Natural killer cell treated with Interleukin-12 subunit alpha and Interleukin-12 subunit beta and Interleukin-15 and Interleukin-18, amount 100 ng/mL, for 72 hours (primary cell): ENCODE measurements around the gene TP53I13. TPM values are rescaled to one million over a fixed set of nuclear protein-coding genes. Genes with fewer than 3 reads are reported as not detected.
A peak's percentile ranks its signal among the peaks of the same experiment; 100 is the strongest.

ENCODE experiments used
- ATAC-seq, 2 donors: fragments of 150-1000 bp; cut with Tn5 transposase in 1 of 2; sonication (Bioruptor Pico), chemical (Tn5 transposase) in 1 of 2; 2 replicates each; pipeline ENCODE4 v1.10.0; 2021
- DNase-seq: peaks from one replicate; pipeline ENCODE4 v3.0.0; 2022; ENCODE audit warnings: low spot score
- H3K27ac Mint-ChIP-seq, 2 donors: 1 replicate in 1 of 2; 2 replicates in 1 of 2; pipeline ENCODE4 v1.8.0; 2022; ENCODE audit warnings: mixed read lengths in 2 of 2, mild to moderate bottlenecking in 1 of 2, moderate library complexity in 1 of 2
- H3K27me3 Mint-ChIP-seq, 2 donors: 1 replicate in 1 of 2; 2 replicates in 1 of 2; pipeline ENCODE4 v1.8.0; 2022; ENCODE audit warnings: mixed read lengths in 2 of 2
- H3K36me3 Mint-ChIP-seq: one replicate; pipeline ENCODE4 v1.8.0; 2022; ENCODE audit warnings: mixed read lengths
- H3K4me1 Mint-ChIP-seq, 2 donors: 1 replicate in 1 of 2; 2 replicates in 1 of 2; pipeline ENCODE4 v1.8.0; 2022; ENCODE audit warnings: low read depth in 2 of 2, mixed read lengths in 2 of 2, mild to moderate bottlenecking in 1 of 2
- H3K4me3 Mint-ChIP-seq: one replicate; pipeline ENCODE4 v1.8.0; 2022; ENCODE audit warnings: mixed read lengths
- H3K9me3 Mint-ChIP-seq: 2 replicates; pipeline ENCODE4 v1.8.0; 2022; ENCODE audit warnings: mixed read lengths
- total RNA-seq, 2 donors: library from RNA; stranded (reverse); gene quantifications; one replicate each; pipeline ENCODE4 v1.2.3, GENCODE V29; 2022

TP53I13 gene
- total RNA-seq, 2 donors from 2014 or later: 61.6 to 95.5 TPM

- DNase-seq (peak; percentile 87), ATAC-seq (peak; percentile 83 to 88)
- Mint-ChIP-seq H3K4me1 (peaks cover 34 to 35% of the 10 kb centered on the region in 2 donors), H3K27ac (peak overlapping the region; percentile 56 to 59), H3K4me3 (peak overlapping the region; percentile 86), H3K9me3 (no peaks in the 10 kb centered on the region), H3K36me3 (no peaks in the 10 kb centered on the region), H3K27me3 (no peaks in the 10 kb centered on the region)
Observed at GRCh38 chr17:29615492-29616299, 47.2 kb downstream of the TP53I13 start.

- H3K36me3 Mint-ChIP-seq: no peaks in the 10 kb centered on the region
- peaks cover 34 to 35% of the 10 kb centered on the region in 2 donors for H3K4me1 Mint-ChIP-seq
- H3K4me3 Mint-ChIP-seq: peak overlapping the region; percentile 86
- no peaks in the 10 kb centered on the region for H3K9me3 Mint-ChIP-seq
- DNase-seq: no peak
- H3K27me3 Mint-ChIP-seq: no peaks in the 10 kb centered on the region
- ATAC-seq: no peak
- peak overlapping the region; percentile 68 to 81 for H3K27ac Mint-ChIP-seq
Observed at GRCh38 chr17:29616300-29617048, 48.0 kb downstream of the TP53I13 start.

GRCh38 chr17:29617125-29617480, 48.6 kb downstream of the TP53I13 start:
- no peaks in the 10 kb centered on the region for H3K36me3 Mint-ChIP-seq
- DNase-seq (peak; percentile 89), ATAC-seq (peak; percentile 77 to 81)
- H3K4me1 Mint-ChIP-seq: peaks cover 37 to 38% of the 10 kb centered on the region in 2 donors
- H3K27me3 Mint-ChIP-seq: no peaks in the 10 kb centered on the region
- peak overlapping the region; percentile 68 to 81 for H3K27ac Mint-ChIP-seq
- no peaks in the 10 kb centered on the region for H3K9me3 Mint-ChIP-seq
- peak overlapping the region; percentile 86 for H3K4me3 Mint-ChIP-seq

GRCh38 chr17:29617481-29618271, 49.2 kb downstream of the TP53I13 start:
- peak overlapping the region; percentile 68 to 81 for H3K27ac Mint-ChIP-seq
- H3K4me1 Mint-ChIP-seq: peaks cover 38 to 39% of the 10 kb centered on the region in 2 donors

GRCh38 chr17:29618272-29619065, 50.0 kb downstream of the TP53I13 start:
- DNase-seq (no peak), ATAC-seq (no peak)
- no peaks in the 10 kb centered on the region for H3K27me3 Mint-ChIP-seq
- peaks cover 38 to 43% of the 10 kb centered on the region in 2 donors for H3K4me1 Mint-ChIP-seq
- no peaks in the 10 kb centered on the region for H3K36me3 Mint-ChIP-seq
- peak overlapping the region in 1 of 2 donors; percentile 81 for H3K27ac Mint-ChIP-seq
- H3K4me3 Mint-ChIP-seq: peak overlapping the region; percentile 36
- no peaks in the 10 kb centered on the region for H3K9me3 Mint-ChIP-seq

More at GRCh38 chr17:29617481-29618271, 49.2 kb downstream of the TP53I13 start:
- peak; percentile 91 for DNase-seq
- H3K9me3 Mint-ChIP-seq: no peaks in the 10 kb centered on the region
- H3K36me3 Mint-ChIP-seq: no peaks in the 10 kb centered on the region
- peak; percentile 66 to 75 for ATAC-seq
- H3K27me3 Mint-ChIP-seq: no peaks in the 10 kb centered on the region
- peak overlapping the region; percentile 86 for H3K4me3 Mint-ChIP-seq

- Mint-ChIP-seq H3K36me3 (no peaks in the 10 kb centered on the region), H3K4me1 (peaks cover 33 to 40% of the 10 kb centered on the region in 2 donors), H3K4me3 (no peak overlapping the region), H3K27ac (no peak overlapping the region), H3K9me3 (no peaks in the 10 kb centered on the region), H3K27me3 (no peaks in the 10 kb centered on the region)
- ATAC-seq (no peak), DNase-seq (no peak)
Observed at GRCh38 chr17:29619251-29619650, 50.8 kb downstream of the TP53I13 start.

- H3K27ac Mint-ChIP-seq: no peak overlapping the region
- DNase-seq (no peak), ATAC-seq (no peak)
- H3K9me3 Mint-ChIP-seq: no peaks in the 10 kb centered on the region
- no peak overlapping the region for H3K4me3 Mint-ChIP-seq
- H3K27me3 Mint-ChIP-seq: no peaks in the 10 kb centered on the region
- H3K36me3 Mint-ChIP-seq: no peaks in the 10 kb centered on the region
- H3K4me1 Mint-ChIP-seq: peaks cover 25 to 32% of the 10 kb centered on the region in 2 donors
Observed at GRCh38 chr17:29620271-29620670, 51.8 kb downstream of the TP53I13 start.

GRCh38 chr17:29620779-29621500, 52.4 kb downstream of the TP53I13 start:
- no peak overlapping the region for H3K27ac Mint-ChIP-seq
- no peak overlapping the region for H3K4me3 Mint-ChIP-seq
- no peak for ATAC-seq
- DNase-seq: no peak
- no peaks in the 10 kb centered on the region for H3K9me3 Mint-ChIP-seq
- peaks cover 24 to 29% of the 10 kb centered on the region in 2 donors for H3K4me1 Mint-ChIP-seq
- H3K36me3 Mint-ChIP-seq: no peaks in the 10 kb centered on the region
- no peaks in the 10 kb centered on the region for H3K27me3 Mint-ChIP-seq

GRCh38 chr17:29621751-29622194, 53.3 kb downstream of the TP53I13 start:
- Mint-ChIP-seq H3K27ac (no peak overlapping the region), H3K27me3 (no peaks in the 10 kb centered on the region), H3K9me3 (no peaks in the 10 kb centered on the region), H3K4me1 (peaks cover 17 to 26% of the 10 kb centered on the region in 2 donors), H3K36me3 (no peaks in the 10 kb centered on the region), H3K4me3 (peak overlapping the region; percentile 67)
- DNase-seq (no peak), ATAC-seq (no peak)

Other genes starting within 250 kb of the TP53I13 start
- gene TAOK1, start 178.3 kb upstream of the TP53I13 start, total RNA-seq: 10 to 100 TPM; 64.0 to 81.6 TPM
- gene ABHD15, start 1.7 kb upstream of the TP53I13 start, total RNA-seq: 10 to 100 TPM; 12.6 to 20.3 TPM
- 100 to 1,000 TPM in 1 of 2 donors, 10 to 100 TPM in 1; 40.8 to 111 TPM for gene GIT1, start 20.9 kb downstream of the TP53I13 start, total RNA-seq
- 10 to 100 TPM in 1 of 2 donors, 1 to 10 TPM in 1; 4.4 to 32.5 TPM for gene ANKRD13B, start 24.4 kb downstream of the TP53I13 start, total RNA-seq
- gene CORO6, start 54.2 kb downstream of the TP53I13 start, total RNA-seq: 10 to 100 TPM in 1 of 2 donors, 1 to 10 TPM in 1; 2.1 to 10.2 TPM